IMR-90 (cell line): ENCODE measurements around the gene CSGALNACT2. TPM values are rescaled to one million over a fixed set of nuclear protein-coding genes. Genes with fewer than 3 reads are reported as not detected.

Experiments used
- ATAC-seq: fragments of 200-7000 bp; cut with Tn5 transposase; 2 replicates; pipeline ENCODE4 v1.9.1; 2020; ENCODE audit warnings: low read depth, mild to moderate bottlenecking, moderate library complexity
- BruUV-seq: library from RNA; stranded (reverse); fragments of 400-500 nt; replicated peaks from 2 replicates; lab custom pipeline; 2021; lab: Mats Ljungman, UMichigan
- CTCF ChIA-PET: fragments of 300-600 bp; formaldehyde crosslinking; extraction: SDS; loops from one replicate; lab custom pipeline; 2021; ENCODE audit warnings: antibody characterized with exemption; lab: Yijun Ruan, JAX
- POLR2A ChIA-PET: fragments of 300-600 bp; sonication (Branson Sonifier 250); formaldehyde crosslinking; loops from one replicate; lab custom pipeline; 2022; ENCODE audit warnings: antibody characterized with exemption; ENCODE audit not compliant: unreplicated experiment; lab: Charles Lee
- DNase-seq: peaks from one replicate; pipeline ENCODE4 v3.0.0; 2013
- H2AFZ ChIP-seq: replicated peaks from 2 replicates; pipeline ENCODE3; 2013; ENCODE audit warnings: low read length, mild to moderate bottlenecking; ENCODE audit not compliant: poor library complexity
- H2AK5ac ChIP-seq: 2 replicates; pipeline ENCODE4 v1.6.1; 2013; ENCODE audit warnings: low read depth, low read length, inconsistent platforms
- H2AK9ac ChIP-seq: replicated peaks from 2 replicates; pipeline ENCODE3; 2013; ENCODE audit warnings: mild to moderate bottlenecking, low read depth, low read length, moderate library complexity; ENCODE audit not compliant: poor library complexity
- H2BK120ac ChIP-seq: 2 replicates; pipeline ENCODE4 v1.6.1; 2013; ENCODE audit warnings: low read depth, low read length, inconsistent platforms
- H2BK15ac ChIP-seq: 3 replicates; pipeline ENCODE4 v1.6.1; 2013; ENCODE audit warnings: low read depth, low read length, inconsistent platforms
- H2BK20ac ChIP-seq: 2 replicates; pipeline ENCODE4 v1.6.1; 2013; ENCODE audit warnings: low read depth, mild to moderate bottlenecking, inconsistent platforms, low read length, moderate library complexity
- H2BK5ac ChIP-seq: 2 replicates; pipeline ENCODE4 v1.6.1; 2013; ENCODE audit warnings: mild to moderate bottlenecking, low read depth, low read length, inconsistent platforms; ENCODE audit not compliant: poor library complexity, severe bottlenecking
- H3K14ac ChIP-seq: replicated peaks from 2 replicates; pipeline ENCODE4 v1.6.1; 2013; ENCODE audit warnings: low read depth, low read length, inconsistent platforms
- H3K18ac ChIP-seq: 2 replicates; pipeline ENCODE4 v1.6.1; 2013; ENCODE audit warnings: low read depth, low read length, control low read depth
- H3K23ac ChIP-seq: 2 replicates; pipeline ENCODE4 v1.6.1; 2013; ENCODE audit warnings: low read depth, low read length, inconsistent platforms
- H3K27ac ChIP-seq: 2 replicates; pipeline ENCODE4 v1.5.1; 2013; ENCODE audit warnings: mild to moderate bottlenecking, control low read depth, low read length; ENCODE audit not compliant: insufficient read depth
- H3K27me3 ChIP-seq: 2 replicates; pipeline ENCODE4 v1.6.1; 2013; ENCODE audit warnings: low read length; ENCODE audit not compliant: control insufficient read depth, insufficient read depth
- H3K36me3 ChIP-seq: 2 replicates; pipeline ENCODE4 v1.6.1; 2013; ENCODE audit warnings: low read length, mixed read lengths; ENCODE audit not compliant: control insufficient read depth, insufficient read depth
- H3K4ac ChIP-seq: 2 replicates; pipeline ENCODE4 v1.6.1; 2013; ENCODE audit warnings: low read depth, low read length, inconsistent platforms
- H3K4me1 ChIP-seq: 2 replicates; pipeline ENCODE4 v1.6.1; 2013; ENCODE audit warnings: low read length, mixed read lengths; ENCODE audit not compliant: control insufficient read depth, insufficient read depth
- H3K4me2 ChIP-seq: 2 replicates; pipeline ENCODE4 v1.6.1; 2013; ENCODE audit warnings: low read depth, mild to moderate bottlenecking, control low read depth, low read length, moderate library complexity
- H3K4me3 ChIP-seq: 2 replicates; pipeline ENCODE4 v1.5.1; 2013; ENCODE audit warnings: low read depth, mild to moderate bottlenecking, control low read depth, low read length, moderate library complexity; ENCODE audit not compliant: insufficient read depth
- H3K56ac ChIP-seq: 2 replicates; pipeline ENCODE4 v1.6.1; 2013; ENCODE audit warnings: low read length, inconsistent platforms; ENCODE audit not compliant: insufficient read depth; ENCODE audit errors: extremely low read depth
- H3K79me1 ChIP-seq, 2 experiments: 2 replicates each; pipeline ENCODE4 v1.6.1; 2013; ENCODE audit warnings: low read length in 2 of 2, inconsistent platforms in 1 of 2, low read depth in 1 of 2
- H3K9ac ChIP-seq: 2 replicates; pipeline ENCODE4 v1.6.1; 2013; ENCODE audit warnings: low read depth, low read length, control low read depth
- H3K9me1 ChIP-seq: 2 replicates; pipeline ENCODE4 v1.6.1; 2013; ENCODE audit warnings: low read length, inconsistent platforms; ENCODE audit not compliant: insufficient read depth
- H3K9me3 ChIP-seq: 2 replicates; pipeline ENCODE4 v1.6.1; 2013; ENCODE audit warnings: low read length; ENCODE audit not compliant: control insufficient read depth, insufficient read depth
- H4K20me1 ChIP-seq: 2 replicates; pipeline ENCODE4 v1.6.1; 2013; ENCODE audit warnings: low read length, inconsistent platforms; ENCODE audit not compliant: insufficient read depth
- H4K5ac ChIP-seq: 2 replicates; pipeline ENCODE4 v1.6.1; 2013; ENCODE audit warnings: mild to moderate bottlenecking, low read depth, low read length, control low read depth
- H4K8ac ChIP-seq, 2 experiments: 2 replicates each; pipeline ENCODE4 v1.6.1; 2013; ENCODE audit warnings: low read depth in 2 of 2, low read length in 2 of 2, control low read depth in 1 of 2, inconsistent platforms in 1 of 2
- H4K91ac ChIP-seq: 2 replicates; pipeline ENCODE4 v1.6.1; 2013; ENCODE audit warnings: low read depth, low read length, inconsistent platforms; ENCODE audit not compliant: insufficient read depth
- WGBS, 2 experiments: methylation state at CpG; one replicate each; pipeline versions ENCODE4 v1.1.5 to v1.1.7; 2013; ENCODE audit warnings: missing lambda C conversion rate in 2 of 2; ENCODE audit not compliant: insufficient read length in 1 of 2; ENCODE audit errors: extremely low coverage in 2 of 2; 5-methylcytosine and 5-hydroxymethylcytosine counted together
- dilution Hi-C: fragments of 300-500 bp; cut with HindIII; formaldehyde crosslinking; loops from one replicate; pipeline ENCODE4 v1.14.3; 2018; ENCODE audit warnings: low sequenced_read_pairs; ENCODE audit not compliant: unreplicated experiment
- in situ Hi-C: fragments of 300-500 bp; cut with MboI; formaldehyde crosslinking; loops from 3 replicates; pipeline ENCODE4 v1.14.3; 2019; ENCODE audit warnings: low sequenced_read_pairs, inconsistent platforms, mixed read lengths
- intact Hi-C: fragments of 100-400 bp; cut with micrococcal nuclease; formaldehyde crosslinking; loops from 2 replicates; pipeline ENCODE4 v1.10.0; 2022
- polyA plus RNA-seq, 3 experiments: library from polyadenylated mRNA; depleted of rRNA; stranded (reverse); fragments of >200 nt; gene quantifications; 2 replicates each; pipeline ENCODE4 v1.2.3, GENCODE V29; 2012; ENCODE audit warnings: low replicate concordance in 1 of 3
- total RNA-seq: library from RNA; depleted of rRNA; stranded (reverse); fragments of >200 nt; gene quantifications from 2 replicates; pipeline ENCODE4 v1.2.3, GENCODE V29; 2012
- TF ChIP-seq, protein P1 (sequence below): conservative IDR thresholded peaks from 2 replicates; pipeline ENCODE4 v1.5.1; 2012; ENCODE audit warnings: mild to moderate bottlenecking, low read depth, low read length, improper control_type of control experiment

CSGALNACT2 gene
- total and polyA plus RNA-seq, 2 of the 4 experiments (the other 2 are of a cell fraction) = 6.5 to 13.1 TPM

- H3K27ac ChIP-seq = no peak overlapping the region
- no peak overlapping the region for H3K4ac ChIP-seq
- H4K5ac ChIP-seq = no peak overlapping the region
- DNase-seq (no peak), ATAC-seq (no peak)
- H3K56ac ChIP-seq = no peak overlapping the region
- 92% methylated on average over 11 of the region's 20 CpGs; no CpG with 5 or more reads in 1 of the 2 experiments for WGBS, 2 experiments
- no peaks in the 10 kb centered on the region; the same call in 1 of the 2 replicates for H3K4me1 ChIP-seq
- no peaks in the 10 kb centered on the region for H3K9me3 ChIP-seq
- no peak overlapping the region for H3K23ac ChIP-seq
- no peak overlapping the region for H4K8ac ChIP-seq
- no peak overlapping the region for H2AK9ac ChIP-seq
- BruUV-seq = no TSS peak
- H3K27me3 ChIP-seq = no peaks in the 10 kb centered on the region; the same call in 1 of the 2 replicates
- no peak overlapping the region for H2BK15ac ChIP-seq
- H2BK120ac ChIP-seq = no peak overlapping the region
- no peak overlapping the region for H2AFZ ChIP-seq
- ChIA-PET POLR2A (no interaction called here), CTCF (no interaction called here)
- no peaks in the 10 kb centered on the region for H3K36me3 ChIP-seq
- no peak overlapping the region for H2AK5ac ChIP-seq
- no peaks in the 10 kb centered on the region for H3K79me1 ChIP-seq
- no peak overlapping the region for H3K14ac ChIP-seq
- no peak overlapping the region for H2BK5ac ChIP-seq
- in situ Hi-C loops = no loop called here
- no peak overlapping the region for H4K91ac ChIP-seq
- dilution Hi-C loops = no loop called here
- no peaks in the 10 kb centered on the region for H4K20me1 ChIP-seq
- TF ChIP-seq, protein P1, sequence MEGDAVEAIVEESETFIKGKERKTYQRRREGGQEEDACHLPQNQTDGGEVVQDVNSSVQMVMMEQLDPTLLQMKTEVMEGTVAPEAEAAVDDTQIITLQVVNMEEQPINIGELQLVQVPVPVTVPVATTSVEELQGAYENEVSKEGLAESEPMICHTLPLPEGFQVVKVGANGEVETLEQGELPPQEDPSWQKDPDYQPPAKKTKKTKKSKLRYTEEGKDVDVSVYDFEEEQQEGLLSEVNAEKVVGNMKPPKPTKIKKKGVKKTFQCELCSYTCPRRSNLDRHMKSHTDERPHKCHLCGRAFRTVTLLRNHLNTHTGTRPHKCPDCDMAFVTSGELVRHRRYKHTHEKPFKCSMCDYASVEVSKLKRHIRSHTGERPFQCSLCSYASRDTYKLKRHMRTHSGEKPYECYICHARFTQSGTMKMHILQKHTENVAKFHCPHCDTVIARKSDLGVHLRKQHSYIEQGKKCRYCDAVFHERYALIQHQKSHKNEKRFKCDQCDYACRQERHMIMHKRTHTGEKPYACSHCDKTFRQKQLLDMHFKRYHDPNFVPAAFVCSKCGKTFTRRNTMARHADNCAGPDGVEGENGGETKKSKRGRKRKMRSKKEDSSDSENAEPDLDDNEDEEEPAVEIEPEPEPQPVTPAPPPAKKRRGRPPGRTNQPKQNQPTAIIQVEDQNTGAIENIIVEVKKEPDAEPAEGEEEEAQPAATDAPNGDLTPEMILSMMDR = no peak
- H3K4me3 ChIP-seq = no peak overlapping the region
- H2BK20ac ChIP-seq = no peak overlapping the region
- no peak overlapping the region for H3K9ac ChIP-seq
- H3K9me1 ChIP-seq = peaks cover 4% of the 10 kb centered on the region; the same call in 1 of the 2 replicates
- intact Hi-C loops = no loop called here
- H3K18ac ChIP-seq = no peak overlapping the region
- no peak overlapping the region for H3K4me2 ChIP-seq
Observed at GRCh38 chr10:43196981-43197833, 59.0 kb downstream of the CSGALNACT2 start.
